Lower lobe of right lung (tissue), 2 donors: ENCODE measurements around the gene OXNAD1. TPM values are rescaled to one million over a fixed set of nuclear protein-coding genes. Genes with fewer than 3 reads are reported as not detected.

Source experiments
- ATAC-seq, 2 donors: fragments of 200-7000 bp; cut with Tn5 transposase; one replicate each; pipeline ENCODE4 v1.9.1; 2020 to 2022; ENCODE audit warnings: mild to moderate bottlenecking in 2 of 2, moderate library complexity in 2 of 2
- DNase-seq: peaks from one replicate; pipeline ENCODE4 v3.0.0-alpha.2; 2020
- H3K27ac ChIP-seq: fragments of 200-600 bp; one replicate; pipeline ENCODE4 v1.8.0; 2022
- H3K27me3 ChIP-seq: fragments of 200-600 bp; one replicate; pipeline ENCODE4 v1.8.0; 2022; ENCODE audit warnings: low read depth
- H3K36me3 ChIP-seq: fragments of 200-600 bp; one replicate; pipeline ENCODE4 v1.8.0; 2022; ENCODE audit warnings: mild to moderate bottlenecking
- H3K4me1 ChIP-seq: fragments of 200-600 bp; one replicate; pipeline ENCODE4 v1.8.0; 2022
- H3K4me3 ChIP-seq: fragments of 200-600 bp; one replicate; pipeline ENCODE4 v1.8.0; 2022; ENCODE audit warnings: mild to moderate bottlenecking
- H3K9me3 ChIP-seq: fragments of 200-600 bp; one replicate; pipeline ENCODE4 v1.8.0; 2022
- CTCF ChIP-seq: fragments of 200-600 bp; IDR thresholded peaks from one replicate; pipeline ENCODE4 v1.8.0; 2022; ENCODE audit warnings: antibody characterized with exemption, mild to moderate bottlenecking
- intact Hi-C: fragments of 100-400 bp; cut with DNase I; formaldehyde crosslinking; loops from one replicate; pipeline ENCODE4 v1.11.0; 2022
- total RNA-seq: library from RNA; stranded (reverse); fragmentation: NEBNext Ultra II Directional; extraction: Animal tissue kit (Norgen Biotek cat#: 25700); gene quantifications from one replicate; pipeline ENCODE4 v1.2.1, GENCODE V29; 2021
- donor health status: DM: no; HTN: yes; CAD: no; lungs with severe emphysema.

Gene OXNAD1
- total RNA-seq, 1 donor from 2014 or later: 13.1 TPM

- no peak overlapping the region for H3K4me3 ChIP-seq
- H3K36me3 ChIP-seq: peaks cover 13% of the 10 kb centered on the region
- intact Hi-C loops: no loop called here
- ATAC-seq: no peak
- no peaks in the 10 kb centered on the region for H3K9me3 ChIP-seq
- no peak for DNase-seq
- peaks cover 18% of the 10 kb centered on the region for H3K4me1 ChIP-seq
- H3K27ac ChIP-seq: no peak overlapping the region
- H3K27me3 ChIP-seq: no peaks in the 10 kb centered on the region
- no peak for TF ChIP-seq CTCF
These were observed 30.4 kb downstream of the OXNAD1 start for GRCh38 chr3:16295298-16295890.

- Histone ChIP-seq H3K4me3 (no peak overlapping the region), H3K9me3 (no peaks in the 10 kb centered on the region), H3K27ac (no peak overlapping the region), H3K27me3 (no peaks in the 10 kb centered on the region), H3K4me1 (peaks cover 35% of the 10 kb centered on the region), H3K36me3 (peaks cover 24% of the 10 kb centered on the region)
- DNase-seq (no peak), ATAC-seq (no peak)
- intact Hi-C loops: no loop called here
- no peak for TF ChIP-seq CTCF
These were observed 33.2 kb downstream of the OXNAD1 start for GRCh38 chr3:16297997-16298885.

- Histone ChIP-seq H3K36me3 (peaks cover 25% of the 10 kb centered on the region), H3K27ac (no peak overlapping the region), H3K9me3 (no peaks in the 10 kb centered on the region), H3K27me3 (no peaks in the 10 kb centered on the region), H3K4me3 (no peak overlapping the region), H3K4me1 (peaks cover 40% of the 10 kb centered on the region)
- DNase-seq: no peak
- intact Hi-C loops: no loop called here
- TF ChIP-seq CTCF: no peak
- no peak for ATAC-seq
These were observed 33.9 kb downstream of the OXNAD1 start for GRCh38 chr3:16298891-16299290.

GRCh38 chr3:16299746-16300145 is 34.7 kb downstream of the OXNAD1 start:
- peaks cover 25% of the 10 kb centered on the region for H3K36me3 ChIP-seq
- peaks cover 48% of the 10 kb centered on the region for H3K4me1 ChIP-seq
- H3K4me3 ChIP-seq: no peak overlapping the region
- no peaks in the 10 kb centered on the region for H3K27me3 ChIP-seq
- no peaks in the 10 kb centered on the region for H3K9me3 ChIP-seq
- no peak for TF ChIP-seq CTCF
- ATAC-seq (no peak), DNase-seq (no peak)
- intact Hi-C loops: no loop called here
- peak overlapping the region; percentile 39 for H3K27ac ChIP-seq

- H3K27me3 ChIP-seq: no peaks in the 10 kb centered on the region
- H3K9me3 ChIP-seq: no peaks in the 10 kb centered on the region
- ATAC-seq: no peak
- peaks cover 50% of the 10 kb centered on the region for H3K4me1 ChIP-seq
- peak overlapping the region; percentile 39 for H3K27ac ChIP-seq
- intact Hi-C loops: no loop called here
- H3K36me3 ChIP-seq: peaks cover 20% of the 10 kb centered on the region
- DNase-seq: no peak
- no peak overlapping the region for H3K4me3 ChIP-seq
- no peak for TF ChIP-seq CTCF
These were observed 35.3 kb downstream of the OXNAD1 start for GRCh38 chr3:16300307-16300706.
